ENCODE results near the gene CCDC92. TPM values are rescaled to one million over a fixed set of nuclear protein-coding genes. Genes with fewer than 3 reads are reported as not detected.

CCDC92 gene
- total RNA-seq, 1 donor from 2014 or later: 8.3 TPM

DNA sequence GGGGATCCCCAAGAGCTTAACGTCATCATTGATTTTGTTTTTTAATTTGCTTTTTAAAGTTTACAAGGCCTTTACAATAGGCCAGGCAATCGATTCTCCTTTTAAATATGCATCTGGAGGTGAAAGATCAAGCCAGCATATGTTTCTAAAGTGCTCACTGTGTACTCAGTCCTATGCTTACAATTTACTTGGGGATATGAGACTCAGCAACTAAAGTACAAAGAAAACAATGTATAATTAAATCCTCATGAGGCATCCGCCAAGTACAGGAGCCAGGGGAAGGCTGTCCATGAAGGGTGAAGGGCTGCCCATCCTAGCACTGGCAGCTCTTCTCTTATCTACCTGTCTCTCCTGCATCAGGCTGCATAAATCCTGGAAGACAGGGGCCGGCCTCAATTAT, 11.8 kb downstream of the CCDC92 start:
- H3K4me1 Mint-ChIP-seq (ENCODE audit: low read depth): no peaks in the 10 kb centered on the region
- no peaks in the 10 kb centered on the region for H3K36me3 Mint-ChIP-seq (ENCODE audit: low read depth)
- H3K27me3 Mint-ChIP-seq (ENCODE audit: insufficient read depth): peaks cover 6% of the 10 kb centered on the region
- intact Hi-C loops (cut with micrococcal nuclease): no loop called here
- no peaks in the 10 kb centered on the region for H3K9me3 Mint-ChIP-seq
- no peak overlapping the region for H3K4me3 Mint-ChIP-seq
- H3K27ac Mint-ChIP-seq: no peak overlapping the region
- no peak for DNase-seq (ENCODE audit: low spot score)

DNA sequence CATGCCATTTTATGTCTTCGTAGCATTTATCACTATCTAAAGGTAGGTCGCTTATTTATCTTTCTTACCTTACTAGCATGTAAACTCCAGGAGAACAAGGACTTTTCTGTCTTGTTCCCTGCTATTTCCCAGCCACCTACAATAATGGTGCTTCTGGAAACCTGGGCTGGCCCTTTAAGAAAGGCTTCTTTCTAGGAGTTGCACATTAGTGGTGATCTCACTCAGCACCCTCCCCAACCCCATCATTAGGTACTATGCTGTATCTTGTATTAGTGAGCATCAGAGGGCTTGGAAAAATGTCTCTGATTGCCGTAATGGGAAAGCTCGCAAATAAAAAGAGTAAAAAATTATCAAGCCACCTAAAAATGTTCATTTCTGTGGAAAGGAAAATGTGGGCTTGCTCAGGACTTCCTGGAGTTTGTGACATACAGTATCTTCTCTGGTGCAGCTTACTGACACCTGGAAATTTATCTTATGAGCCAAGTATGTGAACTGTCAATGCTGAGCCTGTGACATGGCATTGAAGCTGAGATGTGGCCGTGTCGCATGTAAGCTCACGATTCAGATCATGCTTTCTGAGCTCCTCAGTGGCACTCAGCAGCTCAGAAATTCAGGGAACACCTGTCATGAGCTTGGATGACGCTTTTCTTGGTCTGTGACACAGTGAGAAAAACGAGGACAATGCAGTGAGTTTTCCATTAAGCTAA, 12.4 kb downstream of the CCDC92 start:
- Mint-ChIP-seq H3K4me1 (ENCODE audit: low read depth) (no peaks in the 10 kb centered on the region), H3K27ac (no peak overlapping the region), H3K27me3 (ENCODE audit: insufficient read depth) (peaks cover 6% of the 10 kb centered on the region), H3K4me3 (no peak overlapping the region), H3K9me3 (no peaks in the 10 kb centered on the region), H3K36me3 (ENCODE audit: low read depth) (no peaks in the 10 kb centered on the region)
- intact Hi-C loops (cut with micrococcal nuclease): no loop called here
- no peak for DNase-seq (ENCODE audit: low spot score)

- no peak overlapping the region for H3K4me3 Mint-ChIP-seq
- no peak overlapping the region for H3K27ac Mint-ChIP-seq
- H3K4me1 Mint-ChIP-seq (ENCODE audit: low read depth): no peaks in the 10 kb centered on the region
- DNase-seq (ENCODE audit: low spot score): no peak
- H3K36me3 Mint-ChIP-seq (ENCODE audit: low read depth): no peaks in the 10 kb centered on the region
- no peaks in the 10 kb centered on the region for H3K9me3 Mint-ChIP-seq
- intact Hi-C loops (cut with micrococcal nuclease): no loop called here
- peaks cover 6% of the 10 kb centered on the region for H3K27me3 Mint-ChIP-seq (ENCODE audit: insufficient read depth)
Observed at GRCh38 chr12:123958876-123959275, 13.8 kb downstream of the CCDC92 start.

- Mint-ChIP-seq H3K36me3 (ENCODE audit: low read depth) (no peaks in the 10 kb centered on the region), H3K27ac (no peak overlapping the region), H3K9me3 (no peaks in the 10 kb centered on the region), H3K4me1 (ENCODE audit: low read depth) (no peaks in the 10 kb centered on the region), H3K4me3 (no peak overlapping the region), H3K27me3 (ENCODE audit: insufficient read depth) (peaks cover 4% of the 10 kb centered on the region)
- no peak for DNase-seq (ENCODE audit: low spot score)
- intact Hi-C loops (cut with micrococcal nuclease): no loop called here
Observed at GRCh38 chr12:123958462-123958861, 14.2 kb downstream of the CCDC92 start.

DNA sequence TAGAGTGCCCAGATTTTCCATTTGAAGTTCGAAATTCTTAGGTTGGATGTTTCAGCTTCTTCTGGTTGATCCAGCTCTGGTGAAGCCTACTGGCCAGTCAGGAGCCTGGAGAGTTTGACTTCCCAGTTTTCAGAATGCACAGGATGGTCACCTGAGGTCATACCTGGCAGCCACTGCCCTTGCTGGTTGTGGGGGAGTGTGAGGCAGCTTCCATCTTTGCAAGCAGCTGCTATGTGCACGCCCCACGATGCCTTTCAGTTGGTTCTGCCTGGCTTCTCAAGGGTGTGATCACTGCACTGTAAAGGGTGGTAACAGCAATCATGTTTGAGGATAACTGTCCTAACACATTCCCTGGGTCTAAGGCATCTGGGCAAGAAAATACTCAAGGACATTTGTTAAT, 15.4 kb downstream of the CCDC92 start:
- Mint-ChIP-seq H3K9me3 (no peaks in the 10 kb centered on the region), H3K4me3 (no peak overlapping the region), H3K36me3 (ENCODE audit: low read depth) (no peaks in the 10 kb centered on the region), H3K27me3 (ENCODE audit: insufficient read depth) (peaks cover 4% of the 10 kb centered on the region), H3K27ac (no peak overlapping the region), H3K4me1 (ENCODE audit: low read depth) (no peaks in the 10 kb centered on the region)
- no peak for DNase-seq (ENCODE audit: low spot score)
- intact Hi-C loops (cut with micrococcal nuclease): no loop called here

- peaks cover 3% of the 10 kb centered on the region for H3K27me3 Mint-ChIP-seq (ENCODE audit: insufficient read depth)
- intact Hi-C loops (cut with micrococcal nuclease): no loop called here
Observed at GRCh38 chr12:123956249-123956648, 16.4 kb downstream of the CCDC92 start.

DNA sequence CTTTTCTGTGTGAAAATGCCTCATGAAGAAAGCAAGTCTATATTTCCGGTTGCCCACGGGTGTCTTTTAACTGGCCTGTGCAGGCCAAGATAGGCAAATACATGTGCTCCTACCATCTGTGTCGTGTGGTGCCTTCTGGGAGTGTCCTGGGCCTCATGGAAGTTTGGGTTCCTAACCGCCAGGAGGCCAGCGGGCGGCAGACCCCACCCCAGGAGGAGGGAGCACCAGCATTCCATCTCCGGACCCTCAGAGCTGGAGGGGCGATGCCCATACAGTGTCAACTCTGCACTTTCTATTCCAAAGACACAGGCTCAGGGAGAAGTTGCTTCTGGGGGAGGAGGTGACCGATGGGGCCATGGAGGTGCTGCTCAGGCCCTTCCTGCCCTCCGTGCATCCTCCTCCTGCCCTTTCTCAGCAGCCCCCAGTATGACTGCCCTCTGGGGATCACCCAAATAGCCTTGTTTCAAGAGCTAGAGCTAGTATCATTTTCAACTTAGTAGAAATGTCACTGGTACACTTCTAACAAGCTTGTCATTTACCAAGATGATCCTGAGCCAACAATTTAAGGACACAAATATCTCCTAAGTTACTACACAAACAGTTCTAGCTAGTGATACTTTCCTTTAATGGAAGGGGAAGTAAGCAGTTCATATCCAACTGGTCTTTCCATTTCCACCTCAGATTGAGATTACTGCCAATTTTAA, 17.8 kb downstream of the CCDC92 start:
- DNase-seq (ENCODE audit: low spot score): no peak
- intact Hi-C loops (cut with micrococcal nuclease): no loop called here
- Mint-ChIP-seq H3K9me3 (no peaks in the 10 kb centered on the region), H3K36me3 (ENCODE audit: low read depth) (no peaks in the 10 kb centered on the region), H3K4me1 (ENCODE audit: low read depth) (no peaks in the 10 kb centered on the region), H3K4me3 (no peak overlapping the region), H3K27me3 (ENCODE audit: insufficient read depth) (peaks cover 2% of the 10 kb centered on the region), H3K27ac (no peak overlapping the region)

More at GRCh38 chr12:123956249-123956648, 16.4 kb downstream of the CCDC92 start:
- Mint-ChIP-seq H3K27ac (no peak overlapping the region), H3K36me3 (ENCODE audit: low read depth) (no peaks in the 10 kb centered on the region), H3K4me3 (no peak overlapping the region), H3K4me1 (ENCODE audit: low read depth) (no peaks in the 10 kb centered on the region), H3K9me3 (no peaks in the 10 kb centered on the region)
- DNase-seq (ENCODE audit: low spot score): no peak

GRCh38 chr12:123952037-123952436, 20.6 kb downstream of the CCDC92 start:
- Mint-ChIP-seq H3K36me3 (ENCODE audit: low read depth) (no peaks in the 10 kb centered on the region), H3K27ac (no peak overlapping the region), H3K27me3 (ENCODE audit: insufficient read depth) (peaks cover 2% of the 10 kb centered on the region), H3K4me1 (ENCODE audit: low read depth) (no peaks in the 10 kb centered on the region), H3K4me3 (no peak overlapping the region), H3K9me3 (no peaks in the 10 kb centered on the region)
- intact Hi-C loops (cut with micrococcal nuclease): no loop called here
- DNase-seq (ENCODE audit: low spot score): no peak

DNA sequence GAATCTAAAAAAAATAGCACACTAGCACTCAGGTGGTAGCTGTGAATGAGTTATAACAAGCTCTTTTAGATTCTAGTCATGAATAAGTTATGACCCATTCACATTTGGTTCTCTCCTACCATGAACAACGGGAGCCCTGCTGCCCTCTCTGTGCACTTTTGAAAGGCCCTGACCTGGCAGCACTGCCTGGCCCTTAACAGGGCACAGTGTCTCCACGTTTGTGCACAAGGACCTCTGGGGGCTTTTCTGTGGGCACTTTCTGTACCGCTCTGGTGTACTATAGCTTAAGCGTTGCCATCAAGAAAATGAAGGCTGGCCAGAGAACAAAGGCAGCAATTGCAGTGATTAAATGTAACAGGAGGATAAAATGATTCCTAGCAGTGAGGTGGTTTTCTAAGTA, 21.2 kb downstream of the CCDC92 start:
- DNase-seq (ENCODE audit: low spot score): no peak

GRCh38 chr12:123950476-123951349, 21.9 kb downstream of the CCDC92 start:
- no peak for DNase-seq (ENCODE audit: low spot score)
- intact Hi-C loops (cut with micrococcal nuclease): no loop called here
- Mint-ChIP-seq H3K36me3 (ENCODE audit: low read depth) (peaks cover 1% of the 10 kb centered on the region), H3K4me3 (no peak overlapping the region), H3K27ac (no peak overlapping the region), H3K4me1 (ENCODE audit: low read depth) (no peaks in the 10 kb centered on the region), H3K27me3 (ENCODE audit: insufficient read depth) (peaks cover 2% of the 10 kb centered on the region), H3K9me3 (no peaks in the 10 kb centered on the region)

More for the DNA sequence above, 21.2 kb downstream of the CCDC92 start:
- Mint-ChIP-seq H3K27ac (no peak overlapping the region), H3K36me3 (ENCODE audit: low read depth) (no peaks in the 10 kb centered on the region), H3K4me3 (no peak overlapping the region), H3K4me1 (ENCODE audit: low read depth) (no peaks in the 10 kb centered on the region), H3K9me3 (no peaks in the 10 kb centered on the region), H3K27me3 (ENCODE audit: insufficient read depth) (peaks cover 2% of the 10 kb centered on the region)
- intact Hi-C loops (cut with micrococcal nuclease): no loop called here

- peaks cover 1% of the 10 kb centered on the region for H3K36me3 Mint-ChIP-seq (ENCODE audit: low read depth)
- H3K9me3 Mint-ChIP-seq: no peaks in the 10 kb centered on the region
- H3K4me3 Mint-ChIP-seq: no peak overlapping the region
- intact Hi-C loops (cut with micrococcal nuclease): no loop called here
- H3K27ac Mint-ChIP-seq: no peak overlapping the region
- H3K4me1 Mint-ChIP-seq (ENCODE audit: low read depth): no peaks in the 10 kb centered on the region
- DNase-seq (ENCODE audit: low spot score): no peak
- peaks cover 2% of the 10 kb centered on the region for H3K27me3 Mint-ChIP-seq (ENCODE audit: insufficient read depth)
Observed at GRCh38 chr12:123949770-123950165, 22.9 kb downstream of the CCDC92 start.

GRCh38 chr12:123948796-123949769, 23.5 kb downstream of the CCDC92 start:
- H3K27ac Mint-ChIP-seq: no peak overlapping the region
- no peak overlapping the region for H3K4me3 Mint-ChIP-seq
- intact Hi-C loops (cut with micrococcal nuclease): no loop called here
- no peaks in the 10 kb centered on the region for H3K9me3 Mint-ChIP-seq
- H3K4me1 Mint-ChIP-seq (ENCODE audit: low read depth): no peaks in the 10 kb centered on the region
- peaks cover 1% of the 10 kb centered on the region for H3K36me3 Mint-ChIP-seq (ENCODE audit: low read depth)
- peaks cover 2% of the 10 kb centered on the region for H3K27me3 Mint-ChIP-seq (ENCODE audit: insufficient read depth)
- no peak for DNase-seq (ENCODE audit: low spot score)
